ENCODE measurements around the gene ZBTB12. TPM values are rescaled to one million over a fixed set of nuclear protein-coding genes. Genes with fewer than 3 reads are reported as not detected.

ZBTB12 gene
- polyA plus RNA-seq, 3 donors, result 0.11 TPM; not detected in 2

GRCh38 chr6:31922942-31923341 is 21.1 kb upstream of the ZBTB12 start:
- intact Hi-C loops (cut with micrococcal nuclease), result no loop called here
- no peak overlapping the region for H3K4me3 Mint-ChIP-seq

GRCh38 chr6:31920811-31921210 is 18.9 kb upstream of the ZBTB12 start:
- Mint-ChIP-seq H3K4me3 (no peak overlapping the region), H3K27me3 (ENCODE audit: low read depth in 3 of 3) (peaks cover 0 to 3% (median 0%) of the 10 kb centered on the region in 3 donors), H3K27ac (peak overlapping the region in 3 of 7 donors; percentile 6 to 72 (median 58)), H3K36me3 (no peaks in the 10 kb centered on the region), H3K4me1 (peaks cover 14% of the 10 kb centered on the region), H3K9me3 (peaks cover 0 to 2% (median 0%) of the 10 kb centered on the region in 7 donors)
- H3K4me3 ChIP-seq (replicated peaks in 1 of 3; ENCODE audit: low read depth in 2 of 3, low read length in 3 of 3), result no peak overlapping the region
- no peaks in the 10 kb centered on the region for H4K20me1 ChIP-seq (ENCODE audit: insufficient read depth, low read length)
- TF ChIP-seq, protein P1, sequence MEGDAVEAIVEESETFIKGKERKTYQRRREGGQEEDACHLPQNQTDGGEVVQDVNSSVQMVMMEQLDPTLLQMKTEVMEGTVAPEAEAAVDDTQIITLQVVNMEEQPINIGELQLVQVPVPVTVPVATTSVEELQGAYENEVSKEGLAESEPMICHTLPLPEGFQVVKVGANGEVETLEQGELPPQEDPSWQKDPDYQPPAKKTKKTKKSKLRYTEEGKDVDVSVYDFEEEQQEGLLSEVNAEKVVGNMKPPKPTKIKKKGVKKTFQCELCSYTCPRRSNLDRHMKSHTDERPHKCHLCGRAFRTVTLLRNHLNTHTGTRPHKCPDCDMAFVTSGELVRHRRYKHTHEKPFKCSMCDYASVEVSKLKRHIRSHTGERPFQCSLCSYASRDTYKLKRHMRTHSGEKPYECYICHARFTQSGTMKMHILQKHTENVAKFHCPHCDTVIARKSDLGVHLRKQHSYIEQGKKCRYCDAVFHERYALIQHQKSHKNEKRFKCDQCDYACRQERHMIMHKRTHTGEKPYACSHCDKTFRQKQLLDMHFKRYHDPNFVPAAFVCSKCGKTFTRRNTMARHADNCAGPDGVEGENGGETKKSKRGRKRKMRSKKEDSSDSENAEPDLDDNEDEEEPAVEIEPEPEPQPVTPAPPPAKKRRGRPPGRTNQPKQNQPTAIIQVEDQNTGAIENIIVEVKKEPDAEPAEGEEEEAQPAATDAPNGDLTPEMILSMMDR (IDR thresholded peaks at IDR 0.05), result no peak
- H3K4me2 ChIP-seq (replicated peaks; ENCODE audit: extremely low read depth, low read length, poor library complexity, severe bottlenecking), result no peak overlapping the region
- H3K9me3 ChIP-seq (replicated peaks in 1 of 2; ENCODE audit: control insufficient read depth in 1 of 2, insufficient read depth in 1 of 2, low read length in 2 of 2), result no peaks in the 10 kb centered on the region
- intact Hi-C loops (cut with micrococcal nuclease), result no loop called here
- no peak overlapping the region for H3K9ac ChIP-seq (ENCODE audit: insufficient read depth, low read length, poor library complexity, severe bottlenecking)
- H3K27ac ChIP-seq (ENCODE audit: low read depth in 1 of 2, low read length in 2 of 2), result peak overlapping the region in 1 of 2 donors; percentile 59
- 10% methylated on average over 2 of the region's 2 CpGs for WGBS (ENCODE audit: insufficient coverage)
- H3K27me3 ChIP-seq (ENCODE audit: control insufficient read depth in 2 of 2, insufficient read depth in 2 of 2, low read length in 2 of 2), result no peaks in the 10 kb centered on the region
- no peaks in the 10 kb centered on the region for H3K79me2 ChIP-seq (ENCODE audit: insufficient read depth, low read length)
- DNase-seq, result peak in 2 of 3 donors; percentile 17 to 62
- peak overlapping the region; percentile 83 for H2AFZ ChIP-seq (ENCODE audit: insufficient read depth, low read depth, low read length, poor library complexity, severe bottlenecking)
- peaks cover 8 to 14% of the 10 kb centered on the region in 2 donors for H3K4me1 ChIP-seq (ENCODE audit: control insufficient read depth in 1 of 2, insufficient read depth in 2 of 2, low read length in 2 of 2)
- no peaks in the 10 kb centered on the region for H3K36me3 ChIP-seq (replicated peaks in 1 of 2; ENCODE audit: control insufficient read depth in 1 of 2, insufficient read depth in 2 of 2, low read length in 2 of 2)

More at GRCh38 chr6:31922942-31923341, 21.1 kb upstream of the ZBTB12 start:
- Histone ChIP-seq H3K4me3 (replicated peaks in 1 of 3; ENCODE audit: low read depth in 2 of 3, low read length in 3 of 3) (no peak overlapping the region), H3K27ac (ENCODE audit: low read depth in 1 of 2, low read length in 2 of 2) (no peak overlapping the region), H4K20me1 (ENCODE audit: insufficient read depth, low read length) (no peaks in the 10 kb centered on the region), H3K27me3 (ENCODE audit: control insufficient read depth in 2 of 2, insufficient read depth in 2 of 2, low read length in 2 of 2) (no peaks in the 10 kb centered on the region), H3K79me2 (ENCODE audit: insufficient read depth, low read length) (no peaks in the 10 kb centered on the region), H3K4me2 (replicated peaks; ENCODE audit: extremely low read depth, low read length, poor library complexity, severe bottlenecking) (no peak overlapping the region), H3K4me1 (ENCODE audit: control insufficient read depth in 1 of 2, insufficient read depth in 2 of 2, low read length in 2 of 2) (peaks cover 8 to 24% of the 10 kb centered on the region in 2 donors), H3K9ac (ENCODE audit: insufficient read depth, low read length, poor library complexity, severe bottlenecking) (no peak overlapping the region), H3K9me3 (replicated peaks in 1 of 2; ENCODE audit: control insufficient read depth in 1 of 2, insufficient read depth in 1 of 2, low read length in 2 of 2) (no peaks in the 10 kb centered on the region), H2AFZ (ENCODE audit: insufficient read depth, low read depth, low read length, poor library complexity, severe bottlenecking) (no peak overlapping the region), H3K36me3 (replicated peaks in 1 of 2; ENCODE audit: control insufficient read depth in 1 of 2, insufficient read depth in 2 of 2, low read length in 2 of 2) (no peaks in the 10 kb centered on the region)
- no peaks in the 10 kb centered on the region for H3K36me3 Mint-ChIP-seq
- H3K27ac Mint-ChIP-seq, result no peak overlapping the region
- peaks cover 22% of the 10 kb centered on the region for H3K4me1 Mint-ChIP-seq
- TF ChIP-seq, protein P1 (IDR thresholded peaks at IDR 0.05), result no peak
- H3K27me3 Mint-ChIP-seq (ENCODE audit: low read depth in 3 of 3), result peaks cover 0 to 3% (median 2%) of the 10 kb centered on the region in 3 donors
- peaks cover 0 to 3% (median 0%) of the 10 kb centered on the region in 7 donors for H3K9me3 Mint-ChIP-seq
- WGBS (ENCODE audit: insufficient coverage), result 10% methylated on average over 2 of the region's 5 CpGs
- DNase-seq, result no peak

Data from CD14-positive monocyte (primary cell).